ENCODE data around the gene UQCC3.

Gene UQCC3

GRCh38 chr11:62705413-62705812 is 33.9 kb downstream of the UQCC3 start:
- DNase-seq: peak in 1 of 2 experiments; percentile 23

- peak; percentile 77 to 82 for DNase-seq
These were observed 34.7 kb downstream of the UQCC3 start for GRCh38 chr11:62705880-62706849.

- no peak for DNase-seq
These were observed 35.4 kb downstream of the UQCC3 start for GRCh38 chr11:62706850-62707247.

- DNase-seq: no peak
These were observed 35.9 kb downstream of the UQCC3 start, which contains the start of the genes BSCL2 and GNG3 for GRCh38 chr11:62707277-62707861. TSS of gene BSCL2 (minus strand) at chr11:62707424. CDS start at chr11:62707195, 229 bp downstream. TSS of gene GNG3 (plus strand) at chr11:62707676. CDS start at chr11:62708296, 620 bp downstream.

- no peak for DNase-seq
These were observed 36.9 kb downstream of the UQCC3 start for GRCh38 chr11:62708392-62708791.

- no peak for DNase-seq
These were observed 37.3 kb downstream of the UQCC3 start for GRCh38 chr11:62708793-62709192.

GRCh38 chr11:62709247-62710000 is 38.0 kb downstream of the UQCC3 start:
- peak; percentile 97 to 98 for DNase-seq

- no peak for DNase-seq
These were observed 38.5 kb downstream of the UQCC3 start for GRCh38 chr11:62710001-62710345.

GRCh38 chr11:62712276-62712812 is 40.9 kb downstream of the UQCC3 start:
- DNase-seq: no peak

GRCh38 chr11:62712861-62713260 is 41.4 kb downstream of the UQCC3 start:
- DNase-seq: no peak

GRCh38 chr11:62713343-62713742 is 41.9 kb downstream of the UQCC3 start:
- DNase-seq: no peak

- no peak for DNase-seq
These were observed 44.0 kb downstream of the UQCC3 start for GRCh38 chr11:62715150-62716130.

GRCh38 chr11:62716206-62716605 is 44.7 kb downstream of the UQCC3 start:
- no peak for DNase-seq

- DNase-seq: no peak
These were observed 45.3 kb downstream of the UQCC3 start for GRCh38 chr11:62716816-62717215.

GRCh38 chr11:62719302-62719978 is 48.0 kb downstream of the UQCC3 start:
- DNase-seq: no peak

GRCh38 chr11:62721994-62722393 is 50.5 kb downstream of the UQCC3 start:
- DNase-seq: no peak
